Suppressor macrophage treated with lipopolysaccharide for 1 hour (primary cell): ENCODE measurements around the gene BMP4.

Source experiments
- DNase-seq, 3 donors: peaks; one replicate each; pipeline ENCODE4 v3.0.0-alpha.2; 2020 to 2022

Gene BMP4

DNA sequence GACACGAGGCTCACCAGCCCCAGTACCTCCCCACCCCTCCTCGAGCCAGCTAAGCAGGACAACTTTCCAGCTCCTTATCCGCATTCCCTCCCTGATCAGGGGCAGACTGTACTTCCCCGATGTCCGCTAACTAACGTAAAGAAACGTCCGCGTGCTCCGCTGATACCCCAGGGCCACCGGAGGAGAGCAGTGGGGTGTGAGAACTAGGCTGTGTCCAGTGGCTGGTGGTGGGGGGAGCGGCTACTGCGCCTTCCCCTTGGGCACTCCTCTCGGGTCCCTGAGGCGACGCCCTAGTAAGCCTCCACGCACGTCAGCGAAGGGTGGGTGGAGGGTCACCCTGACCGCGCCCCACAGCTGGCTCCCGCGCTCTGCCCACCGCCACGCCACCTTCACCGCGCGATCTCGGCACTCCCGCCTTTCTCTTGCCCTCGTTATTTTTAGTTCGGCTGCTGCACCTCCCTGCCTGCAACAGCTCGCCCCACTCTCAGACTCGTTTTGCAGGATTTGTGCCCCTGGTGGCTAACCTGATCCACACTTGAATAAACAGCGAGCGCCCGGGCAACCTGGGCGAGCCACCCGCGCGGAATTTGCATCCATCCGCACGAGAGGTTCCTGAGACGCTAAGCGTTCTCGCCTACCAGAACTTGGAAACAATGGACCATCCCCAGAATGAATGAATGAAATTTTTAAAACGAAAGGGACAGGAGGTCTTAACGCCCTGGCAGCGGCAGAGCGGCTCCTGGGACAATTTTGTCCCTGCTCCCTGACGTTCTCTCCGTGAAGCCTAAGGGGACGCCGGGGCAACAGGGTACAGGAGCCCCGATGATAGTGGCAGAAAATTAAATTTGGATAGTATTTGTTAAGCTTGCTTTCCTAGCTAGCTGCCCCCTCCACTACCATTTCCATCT, 6.9 kb upstream of the BMP4 start:
- DNase-seq = no peak

DNA sequence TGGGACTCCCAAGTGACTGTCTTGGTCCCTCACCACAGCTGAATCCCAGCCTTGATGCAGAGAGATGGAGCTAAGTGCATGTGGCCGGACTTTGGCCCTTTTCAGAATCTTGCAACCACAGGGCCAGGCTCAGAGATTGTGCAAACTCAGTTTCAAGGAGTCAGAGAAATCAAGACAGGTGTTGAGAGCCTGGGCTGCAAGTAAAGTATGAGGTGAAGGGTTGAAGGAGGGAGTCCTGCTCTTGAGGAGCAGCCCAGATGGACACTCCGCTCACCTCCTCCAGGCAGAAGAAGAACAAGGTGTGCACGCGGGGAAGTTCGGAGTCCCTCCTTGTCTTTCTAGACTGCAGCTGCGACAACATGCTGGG, 6.3 kb upstream of the BMP4 start:
- no peak for DNase-seq

- no peak for DNase-seq
Observed at GRCh38 chr14:53958628-53959027, 2.0 kb upstream of the BMP4 start.

- no peak for DNase-seq
Observed at GRCh38 chr14:53957739-53958138, 1.1 kb upstream of the BMP4 start.

- DNase-seq = no peak
Observed at GRCh38 chr14:53955671-53956426, 776 bp downstream of the BMP4 start.

DNA sequence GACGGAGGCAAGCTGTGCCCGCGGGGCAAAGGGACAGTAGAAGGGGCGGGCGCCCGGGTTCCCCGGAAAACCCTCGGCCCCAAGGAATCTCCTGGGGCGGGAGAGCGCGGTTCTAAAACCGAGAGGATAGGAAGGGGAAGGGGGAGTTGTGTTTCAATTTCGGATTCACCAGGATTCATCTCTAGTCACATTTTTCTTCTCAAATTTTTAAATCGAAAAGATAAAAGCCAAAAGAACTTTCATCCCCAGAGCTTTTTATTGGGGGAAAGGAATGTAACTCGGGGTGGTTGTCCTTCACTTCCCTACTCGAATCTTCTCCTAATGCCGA, 1.4 kb downstream of the BMP4 start:
- peak in 1 of 3 donors; percentile 15 for DNase-seq

DNA sequence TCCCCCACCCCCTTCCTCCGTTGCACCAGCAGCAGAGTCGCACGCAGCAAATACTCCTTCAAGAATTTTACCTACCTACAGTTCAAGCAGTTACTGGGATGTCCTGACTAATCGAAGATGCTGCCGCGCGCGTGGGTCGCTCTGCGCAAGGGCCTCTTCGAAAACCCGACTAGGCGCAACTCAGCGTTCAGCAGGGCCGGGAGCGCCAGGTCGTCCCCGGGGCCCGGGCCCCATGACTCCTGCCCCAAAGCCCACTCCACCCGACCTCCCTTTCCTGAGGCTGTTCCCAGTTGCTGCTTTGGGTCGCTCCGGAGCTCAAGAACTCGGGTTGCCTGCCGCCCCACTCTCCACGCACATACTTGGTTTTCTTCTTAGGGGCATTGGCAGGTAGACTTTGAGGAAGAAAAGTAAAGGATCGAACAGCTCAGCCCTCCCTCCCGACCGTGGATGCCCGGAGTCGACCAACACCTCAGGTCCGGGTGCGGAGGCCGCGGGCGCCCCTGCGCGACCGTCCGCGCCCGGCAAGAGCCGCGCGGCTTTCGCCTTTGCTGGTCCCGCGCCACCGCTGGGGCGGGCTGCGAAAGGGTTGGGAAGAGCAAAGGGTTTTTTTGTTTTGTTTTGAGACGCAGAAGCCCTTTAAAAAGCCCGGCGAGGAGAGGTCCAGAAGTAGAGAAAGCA, 1.9 kb downstream of the BMP4 start:
- peak; percentile 17 to 35 (median 19) for DNase-seq

DNA sequence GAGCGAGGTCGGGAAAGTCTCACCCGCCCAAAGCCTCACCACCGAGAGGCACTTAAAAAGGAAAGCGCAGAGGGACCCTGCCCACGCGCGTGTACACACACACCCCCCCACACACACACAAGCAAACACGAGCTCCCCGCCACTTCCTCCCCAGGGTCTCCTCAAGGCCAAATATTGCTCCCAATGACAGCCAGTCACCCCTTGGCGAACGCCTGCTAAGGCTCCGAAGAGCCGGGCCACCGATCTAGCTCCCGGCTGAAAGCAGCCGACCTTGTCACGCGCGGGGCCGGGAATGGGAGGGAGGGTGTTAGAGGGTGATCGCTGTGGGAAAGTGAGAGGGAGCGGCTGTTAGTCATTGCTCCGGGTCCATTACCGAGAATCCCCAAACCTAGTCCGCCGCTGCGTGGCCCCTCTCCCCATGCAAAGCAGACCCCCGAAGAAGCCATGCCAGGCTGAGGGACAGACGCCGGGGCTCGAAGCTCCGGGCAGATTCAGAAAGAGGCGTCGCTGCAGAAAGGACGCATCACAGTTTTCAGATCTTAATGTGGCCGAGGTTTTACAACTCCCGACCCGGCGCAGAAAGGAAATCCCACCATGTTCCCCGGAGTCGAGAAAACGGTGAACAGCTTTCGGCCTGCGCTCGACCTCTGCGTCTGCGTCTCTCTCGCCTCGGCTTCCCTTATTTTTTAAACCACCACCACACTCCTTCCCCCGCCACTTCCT, 2.6 kb downstream of the BMP4 start:
- peak; percentile 22 to 51 (median 32) for DNase-seq

DNA sequence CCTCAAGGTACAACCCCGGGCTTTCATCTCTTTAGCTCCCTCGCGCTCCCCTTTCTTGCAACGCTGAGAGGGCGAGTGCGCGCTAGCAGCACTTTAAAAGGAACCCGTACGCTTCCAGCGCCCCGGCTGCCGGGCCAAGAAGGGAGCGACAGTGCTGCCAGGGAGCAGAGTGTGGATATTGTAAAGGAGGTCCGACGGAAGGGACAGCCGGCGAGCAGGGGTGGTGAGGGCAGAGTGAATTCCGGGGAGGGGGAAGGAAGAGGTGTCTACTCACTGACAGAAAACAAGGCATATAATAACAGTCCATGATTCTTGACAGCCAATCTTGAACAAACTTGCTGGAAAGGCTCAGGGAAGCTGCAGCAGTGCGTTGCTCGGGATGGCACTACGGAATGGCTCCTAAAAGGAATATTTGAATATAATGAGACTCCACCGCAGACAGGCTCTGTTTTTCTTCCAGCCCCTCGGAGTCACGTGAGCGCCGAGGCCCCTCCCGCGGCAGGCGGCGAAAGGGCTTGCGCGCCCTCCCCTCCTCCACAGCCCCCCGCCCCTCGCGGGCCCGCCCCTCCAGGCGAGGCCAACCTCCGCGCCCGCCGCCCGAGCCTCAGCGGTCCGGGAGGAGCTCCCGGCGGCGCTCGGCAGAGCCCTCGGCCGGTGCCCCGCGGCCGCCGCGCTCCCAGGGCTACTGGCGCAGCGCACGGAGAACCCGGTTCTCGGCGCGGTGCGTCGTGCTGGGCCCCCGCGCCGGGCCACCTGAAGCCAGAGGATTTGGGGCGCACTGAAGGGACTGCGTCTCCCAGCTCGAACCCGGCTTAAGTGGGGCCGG, 3.4 kb downstream of the BMP4 start:
- peak in 2 of 3 donors; percentile 8 to 29 for DNase-seq

DNA sequence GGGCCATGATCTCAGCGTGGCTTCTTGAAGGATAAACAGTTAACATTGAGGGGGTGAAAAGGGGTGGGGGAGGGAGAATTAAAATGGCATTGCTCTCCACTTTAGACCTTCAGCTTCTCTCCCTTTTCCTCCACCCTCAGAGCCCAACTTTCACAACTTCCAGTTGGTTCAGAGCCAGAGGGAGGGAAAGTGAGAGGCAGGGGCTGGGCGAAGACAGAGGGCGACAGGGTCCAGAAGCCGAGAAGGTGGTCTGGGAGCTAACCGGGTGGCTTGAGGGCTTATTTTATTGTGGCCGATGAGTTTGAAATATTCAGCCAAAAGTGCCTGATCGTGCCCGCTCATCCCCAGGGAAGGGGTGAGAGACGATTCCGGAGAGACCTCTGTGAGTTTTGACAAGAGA, 4.1 kb downstream of the BMP4 start:
- no peak for DNase-seq

GRCh38 chr14:53951627-53952303, 4.9 kb downstream of the BMP4 start:
- DNase-seq = no peak

DNA sequence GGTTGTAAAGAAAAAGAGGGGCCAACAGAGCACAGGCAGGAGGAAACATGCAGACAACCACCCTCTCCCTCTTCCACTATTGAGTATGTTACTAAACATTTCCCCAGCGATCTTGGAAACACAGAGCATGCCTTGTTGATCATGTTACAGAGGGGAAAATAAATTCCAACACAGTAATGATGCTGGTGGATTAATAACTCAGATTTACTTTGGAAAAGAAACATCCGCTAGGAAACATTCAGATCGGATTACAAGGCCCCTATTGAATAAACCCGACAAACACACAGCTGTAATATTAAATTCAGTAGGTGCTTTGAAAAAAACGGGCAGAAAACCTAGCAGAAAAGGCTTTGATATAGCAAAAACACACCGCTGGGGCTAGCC, 5.4 kb downstream of the BMP4 start:
- no peak for DNase-seq

DNA sequence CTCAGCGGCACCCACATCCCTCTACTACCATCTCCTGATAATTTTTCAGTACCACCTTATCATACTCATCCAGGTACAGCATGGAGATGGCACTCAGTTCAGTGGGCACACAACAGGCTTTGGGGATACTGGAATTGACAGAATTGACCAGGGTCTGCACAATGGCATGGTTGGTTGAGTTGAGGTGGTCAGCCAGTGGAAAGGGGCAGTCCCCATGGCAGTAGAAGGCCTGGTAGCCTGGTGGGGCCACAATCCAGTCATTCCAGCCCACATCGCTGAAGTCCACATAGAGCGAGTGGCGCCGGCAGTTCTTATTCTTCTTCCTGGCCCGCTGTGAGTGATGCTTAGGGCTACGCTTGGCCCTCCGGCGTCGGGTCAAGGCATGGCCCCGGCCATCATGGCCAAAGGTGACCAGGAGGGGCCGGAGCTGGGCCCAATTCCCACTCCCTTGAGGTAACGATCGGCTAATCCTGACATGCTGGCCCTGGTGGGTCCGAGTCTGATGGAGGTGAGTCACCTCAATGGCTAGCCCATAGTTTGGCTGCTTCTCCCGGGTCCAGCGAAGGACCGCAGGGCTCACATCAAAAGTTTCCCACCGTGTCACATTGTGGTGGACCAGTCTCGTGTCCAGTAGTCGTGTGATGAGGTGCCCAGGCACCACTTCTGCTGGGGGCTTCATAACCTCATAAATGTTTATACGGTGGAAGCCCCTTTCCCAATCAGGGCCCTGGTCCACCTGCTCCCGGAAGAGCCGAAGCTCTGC, 6.4 kb downstream of the BMP4 start:
- no peak for DNase-seq

GRCh38 chr14:53949201-53949600, 7.4 kb downstream of the BMP4 start:
- DNase-seq = no peak

DNA sequence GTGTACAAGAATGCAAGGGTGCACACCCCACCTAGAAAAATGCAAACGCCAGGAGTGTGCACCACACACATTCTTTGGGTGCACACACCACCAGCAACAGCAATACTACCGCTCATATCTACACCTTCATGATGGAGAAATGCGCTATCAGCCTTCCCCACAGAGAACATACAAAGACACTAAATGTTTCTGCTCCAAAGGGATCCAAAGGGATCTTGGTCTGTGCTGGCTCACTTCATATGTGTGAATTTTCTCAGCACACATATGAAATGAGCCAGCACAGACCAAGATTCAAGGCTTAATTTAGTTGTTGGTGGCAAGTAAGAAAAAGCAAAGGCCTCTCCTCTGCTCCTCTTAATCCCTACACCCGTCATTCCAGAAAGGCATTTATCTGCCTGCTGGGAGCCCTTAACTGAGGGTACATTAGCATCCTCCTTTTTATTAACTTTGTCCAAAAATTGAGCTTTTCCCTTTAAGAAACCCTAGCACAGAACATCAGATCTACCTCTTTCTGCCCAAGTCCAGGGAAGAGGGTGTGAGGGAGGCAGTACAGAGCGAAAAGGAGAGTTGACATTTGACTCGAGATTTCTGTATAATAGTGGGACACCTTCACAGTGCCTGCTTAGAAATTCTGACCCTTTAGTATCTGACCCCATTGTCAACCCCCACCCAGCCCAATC, 8.3 kb downstream of the BMP4 start:
- DNase-seq = no peak

DNA sequence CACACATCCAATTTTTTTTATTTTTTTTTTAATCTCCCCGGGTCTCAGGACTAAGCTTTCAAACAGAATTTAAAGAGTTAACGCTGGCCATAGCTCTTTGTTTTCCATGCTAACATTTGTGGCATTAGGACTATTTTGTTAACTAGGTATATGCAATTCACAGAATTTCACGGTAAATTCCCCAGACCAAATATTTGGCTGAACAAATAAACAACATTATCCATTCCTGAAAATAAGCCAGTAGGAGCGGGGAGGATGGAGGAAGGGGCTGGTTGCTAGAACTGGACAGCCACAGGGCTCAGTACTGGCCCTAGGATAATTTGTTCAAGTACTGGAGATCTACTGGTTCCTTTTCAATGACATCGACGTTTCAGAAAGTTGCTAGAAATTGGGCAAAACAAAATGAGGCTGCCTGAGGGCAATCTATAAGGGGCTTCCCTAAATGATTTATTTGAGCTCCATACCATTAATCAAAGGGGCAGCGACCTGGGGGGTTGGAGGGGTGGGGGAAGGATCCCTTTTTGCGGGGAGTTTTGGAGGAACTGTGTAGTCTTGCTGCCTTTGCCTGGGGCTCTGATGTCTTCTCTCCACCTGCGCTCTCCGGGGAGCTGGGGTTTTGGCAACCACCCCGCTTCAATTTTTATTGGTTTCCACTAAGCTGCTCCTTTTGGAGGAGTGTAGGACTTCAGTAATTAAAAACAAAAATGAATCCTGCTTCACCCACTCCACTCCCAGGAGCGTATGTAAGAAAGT, 9.0 kb downstream of the BMP4 start:
- DNase-seq = no peak

GRCh38 chr14:53947094-53947445, 9.6 kb downstream of the BMP4 start:
- DNase-seq = no peak

DNA sequence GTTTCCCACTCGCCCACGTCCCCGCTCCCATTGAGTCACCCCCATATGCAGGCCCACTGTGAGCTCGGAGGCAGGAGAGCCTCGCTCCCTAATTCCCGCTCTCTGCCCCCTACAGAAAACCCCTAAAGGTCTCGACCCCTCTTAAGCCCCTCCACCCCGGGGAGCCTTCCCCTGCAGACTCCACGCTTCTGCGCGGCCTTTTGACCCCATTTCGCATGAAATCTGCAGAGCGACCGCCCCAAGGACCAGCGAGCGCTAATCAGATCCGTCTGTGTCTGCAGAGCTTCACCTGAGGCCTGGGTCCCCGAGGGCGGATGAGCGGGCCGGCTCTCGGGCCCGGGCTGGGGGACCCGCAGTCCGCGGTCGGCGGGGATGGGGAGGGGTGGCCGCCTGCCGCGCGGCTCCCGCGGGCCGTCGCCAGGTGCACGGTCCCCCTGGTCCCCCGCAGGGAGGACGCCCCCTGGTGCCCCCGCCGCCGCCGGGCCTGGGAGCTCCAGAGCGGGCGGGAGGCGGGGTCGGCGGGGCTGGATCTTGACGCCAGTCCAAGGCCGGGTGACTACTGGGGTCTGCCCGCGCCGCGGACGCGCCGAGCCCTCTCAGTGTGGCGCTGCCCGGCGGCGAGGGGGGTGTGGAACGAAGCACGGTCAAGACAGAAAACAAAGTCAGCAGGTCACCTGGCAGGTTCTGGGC, 10.1 kb downstream of the BMP4 start:
- no peak for DNase-seq

GRCh38 chr14:53946071-53946403, 10.6 kb downstream of the BMP4 start:
- DNase-seq = no peak
